Loucy (cell line): ENCODE data around the gene CETN3.

Source experiments
- CTCF ChIP-seq: fragments of 200-600 bp; sonication (generic); conservative IDR thresholded peaks from 2 replicates; pipeline ENCODE4 v1.5.1; 2014; ENCODE audit warnings: mild to moderate bottlenecking, antibody characterized with exemption, low read length
- EZH2phosphoT487 ChIP-seq: fragments of 200-600 bp; IDR thresholded peaks from 2 replicates; pipeline ENCODE4 v1.6.1; 2018; ENCODE audit warnings: antibody characterized with exemption, mild to moderate bottlenecking, moderate library complexity, borderline replicate concordance

GRCh38 chr5:90342576-90342975 is 67.0 kb downstream of the CETN3 start:
- TF ChIP-seq CTCF (no peak), EZH2phosphoT487 (no peak)
